Neuronal stem cell (in vitro differentiated cells): ENCODE results near the gene C1QTNF1.
A peak's percentile ranks its signal among the peaks of the same experiment; 100 is the strongest.

Source experiments
- DNase-seq: peaks from one replicate; pipeline ENCODE4 v3.0.0-alpha.2; 2013; ENCODE audit warnings: low spot score
- H2AFZ ChIP-seq: one replicate; pipeline ENCODE4 v1.6.1; 2013; ENCODE audit warnings: mild to moderate bottlenecking, low read length, inconsistent platforms
- H2AK5ac ChIP-seq: 2 replicates; pipeline ENCODE4 v1.6.1; 2013; ENCODE audit warnings: low read depth, mild to moderate bottlenecking, inconsistent platforms, low read length, moderate library complexity, mixed read lengths
- H2BK120ac ChIP-seq: 2 replicates; pipeline ENCODE4 v1.6.1; 2013; ENCODE audit warnings: low read depth, mild to moderate bottlenecking, inconsistent platforms, low read length, moderate library complexity, mixed read lengths
- H2BK12ac ChIP-seq: one replicate; pipeline ENCODE4 v1.6.1; 2013; ENCODE audit warnings: low read length, inconsistent platforms
- H2BK15ac ChIP-seq: 2 replicates; pipeline ENCODE4 v1.6.1; 2013; ENCODE audit warnings: mild to moderate bottlenecking, low read length, inconsistent platforms, mixed read lengths
- H2BK5ac ChIP-seq: one replicate; pipeline ENCODE4 v1.6.1; 2013; ENCODE audit warnings: inconsistent platforms, mild to moderate bottlenecking, low read length, moderate library complexity
- H3K14ac ChIP-seq: one replicate; pipeline ENCODE4 v1.6.1; 2013; ENCODE audit warnings: low read length, inconsistent platforms
- H3K18ac ChIP-seq: 2 replicates; pipeline ENCODE4 v1.6.1; 2013; ENCODE audit warnings: low read length, inconsistent platforms
- H3K23ac ChIP-seq: 2 replicates; pipeline ENCODE4 v1.6.1; 2013; ENCODE audit warnings: low read depth, mild to moderate bottlenecking, mixed read lengths, low read length, inconsistent platforms; ENCODE audit not compliant: poor library complexity
- H3K27ac ChIP-seq: replicated peaks from 3 replicates; pipeline ENCODE4 v1.5.1; 2013; ENCODE audit warnings: low read length, inconsistent platforms
- H3K27me3 ChIP-seq, 3 experiments: 2 replicates each; pipeline ENCODE4 v1.6.1; 2013; ENCODE audit warnings: low read length in 3 of 3, mild to moderate bottlenecking in 2 of 3, inconsistent platforms in 1 of 3, low read depth in 1 of 3, mixed read lengths in 1 of 3, moderate library complexity in 1 of 3; ENCODE audit not compliant: control insufficient read depth in 3 of 3, insufficient read depth in 3 of 3
- H3K36me3 ChIP-seq, 2 donors: replicated peaks in 1 of 2; 2 replicates each; pipeline ENCODE4 v1.6.1; 2013; ENCODE audit warnings: low read length in 2 of 2; ENCODE audit not compliant: control insufficient read depth in 2 of 2, insufficient read depth in 2 of 2
- H3K4ac ChIP-seq: 2 replicates; pipeline ENCODE4 v1.6.1; 2013; ENCODE audit warnings: inconsistent platforms, mild to moderate bottlenecking, low read length, moderate library complexity
- H3K4me1 ChIP-seq, 2 donors: 1 replicate in 1 of 2; 2 replicates in 1 of 2; pipeline ENCODE4 v1.6.1; 2013; ENCODE audit warnings: low read length in 2 of 2, low read depth in 1 of 2; ENCODE audit not compliant: control insufficient read depth in 2 of 2, insufficient read depth in 1 of 2
- H3K4me2 ChIP-seq: one replicate; pipeline ENCODE4 v1.6.1; 2013; ENCODE audit warnings: mild to moderate bottlenecking, low read length, inconsistent platforms; ENCODE audit not compliant: insufficient read depth, poor library complexity, severe bottlenecking
- H3K4me3 ChIP-seq, 2 donors: 2 replicates each; pipeline ENCODE4 v1.5.1; 2013; ENCODE audit warnings: low read length in 2 of 2, mild to moderate bottlenecking in 2 of 2, inconsistent platforms in 1 of 2, moderate library complexity in 1 of 2
- H3K79me1 ChIP-seq: one replicate; pipeline ENCODE4 v1.6.1; 2013; ENCODE audit warnings: low read depth, mild to moderate bottlenecking, inconsistent platforms, low read length, moderate library complexity
- H3K9ac ChIP-seq: one replicate; pipeline ENCODE4 v1.6.1; 2013; ENCODE audit warnings: mild to moderate bottlenecking, low read depth, low read length, inconsistent platforms; ENCODE audit not compliant: poor library complexity
- H3K9me3 ChIP-seq, 2 donors: replicated peaks in 1 of 2; 2 replicates each; pipeline versions ENCODE3 to v1.6.1; 2013; ENCODE audit warnings: low read length in 2 of 2, mild to moderate bottlenecking in 2 of 2, inconsistent platforms in 1 of 2, low read depth in 1 of 2, mixed read lengths in 1 of 2, moderate library complexity in 1 of 2; ENCODE audit not compliant: control insufficient read depth in 2 of 2, insufficient read depth in 1 of 2
- H4K8ac ChIP-seq: one replicate; pipeline ENCODE4 v1.6.1; 2013; ENCODE audit warnings: low read depth, mild to moderate bottlenecking, inconsistent platforms, low read length, moderate library complexity
- H4K91ac ChIP-seq: one replicate; pipeline ENCODE4 v1.6.1; 2013; ENCODE audit warnings: low read length, low read depth, mild to moderate bottlenecking, inconsistent platforms; ENCODE audit not compliant: poor library complexity
- WGBS, 2 donors: extraction: QIAGEN DNeasy Blood & Tissue Kit; methylation state at CpG; one replicate each; pipeline ENCODE4 v1.1.7; 2013; ENCODE audit warnings: missing lambda C conversion rate in 2 of 2, mixed read lengths in 1 of 2; ENCODE audit not compliant: insufficient read length in 2 of 2, insufficient replicate concordance in 1 of 2; ENCODE audit errors: extremely low coverage in 2 of 2; 5-methylcytosine and 5-hydroxymethylcytosine counted together

The C1QTNF1 gene

DNA sequence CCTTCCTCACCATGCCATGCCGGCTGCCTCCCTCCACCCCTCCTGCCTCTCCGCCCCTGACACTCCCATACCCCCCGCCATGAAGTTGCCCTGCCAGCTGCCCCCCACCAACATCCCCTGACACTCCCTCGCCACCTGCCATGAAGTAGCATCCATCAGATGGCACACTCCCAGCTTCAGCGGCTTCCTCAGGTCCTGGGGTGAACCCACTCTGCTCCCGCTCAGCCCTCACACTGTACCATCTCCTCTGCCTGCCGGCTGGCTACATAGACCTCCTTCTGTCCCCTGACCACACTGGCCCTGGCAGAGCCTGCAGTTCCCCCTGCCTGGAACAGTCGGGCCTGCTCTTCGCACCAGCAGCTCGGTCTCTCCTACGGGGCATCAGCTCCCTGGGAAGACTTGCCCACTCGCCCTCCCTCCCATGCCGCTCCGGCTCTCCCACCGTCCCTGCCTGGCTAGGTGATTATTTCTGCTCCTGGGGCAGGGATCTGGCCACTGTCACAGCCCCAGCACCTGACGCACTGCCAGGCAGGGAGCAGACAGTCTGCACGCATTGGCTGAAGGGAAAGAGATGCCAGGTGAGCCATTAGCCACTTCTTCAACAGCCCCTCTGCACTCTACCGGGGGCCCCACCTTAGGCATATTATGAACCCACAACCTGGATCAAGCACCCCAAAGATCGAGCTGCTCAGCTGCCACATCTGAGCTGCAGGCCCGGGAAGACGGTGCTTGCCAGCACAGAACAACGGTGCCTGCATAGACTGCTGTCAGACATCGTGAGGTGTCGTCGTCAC lies 23.4 kb upstream of the C1QTNF1 start:
- peaks cover 29% of the 10 kb centered on the region for H3K79me1 ChIP-seq
- H3K18ac ChIP-seq = peak overlapping the region; percentile 35
- WGBS, 2 donors = no CpG with 5 or more reads among the region's 25 CpGs
- H2AFZ ChIP-seq = no peak overlapping the region
- H3K14ac ChIP-seq = no peak overlapping the region
- peak overlapping the region; percentile 37 for H3K23ac ChIP-seq
- H3K4me3 ChIP-seq = no peak overlapping the region
- no peak overlapping the region for H4K91ac ChIP-seq
- no peaks in the 10 kb centered on the region for H3K27me3 ChIP-seq
- H2BK120ac ChIP-seq = no peak overlapping the region
- no peak overlapping the region for H2BK12ac ChIP-seq
- H2BK5ac ChIP-seq = no peak overlapping the region
- H3K9ac ChIP-seq = peak overlapping the region; percentile 2
- H3K4ac ChIP-seq = no peak overlapping the region
- no peak for DNase-seq
- peaks cover 18 to 50% of the 10 kb centered on the region in 2 donors for H3K36me3 ChIP-seq
- H2AK5ac ChIP-seq = no peak overlapping the region
- H3K4me1 ChIP-seq = peaks cover 3 to 6% of the 10 kb centered on the region in 2 donors
- no peaks in the 10 kb centered on the region for H3K9me3 ChIP-seq
- no peak overlapping the region for H4K8ac ChIP-seq
- no peak overlapping the region for H3K27ac ChIP-seq
- no peak overlapping the region for H3K4me2 ChIP-seq
- H2BK15ac ChIP-seq = no peak overlapping the region

DNA sequence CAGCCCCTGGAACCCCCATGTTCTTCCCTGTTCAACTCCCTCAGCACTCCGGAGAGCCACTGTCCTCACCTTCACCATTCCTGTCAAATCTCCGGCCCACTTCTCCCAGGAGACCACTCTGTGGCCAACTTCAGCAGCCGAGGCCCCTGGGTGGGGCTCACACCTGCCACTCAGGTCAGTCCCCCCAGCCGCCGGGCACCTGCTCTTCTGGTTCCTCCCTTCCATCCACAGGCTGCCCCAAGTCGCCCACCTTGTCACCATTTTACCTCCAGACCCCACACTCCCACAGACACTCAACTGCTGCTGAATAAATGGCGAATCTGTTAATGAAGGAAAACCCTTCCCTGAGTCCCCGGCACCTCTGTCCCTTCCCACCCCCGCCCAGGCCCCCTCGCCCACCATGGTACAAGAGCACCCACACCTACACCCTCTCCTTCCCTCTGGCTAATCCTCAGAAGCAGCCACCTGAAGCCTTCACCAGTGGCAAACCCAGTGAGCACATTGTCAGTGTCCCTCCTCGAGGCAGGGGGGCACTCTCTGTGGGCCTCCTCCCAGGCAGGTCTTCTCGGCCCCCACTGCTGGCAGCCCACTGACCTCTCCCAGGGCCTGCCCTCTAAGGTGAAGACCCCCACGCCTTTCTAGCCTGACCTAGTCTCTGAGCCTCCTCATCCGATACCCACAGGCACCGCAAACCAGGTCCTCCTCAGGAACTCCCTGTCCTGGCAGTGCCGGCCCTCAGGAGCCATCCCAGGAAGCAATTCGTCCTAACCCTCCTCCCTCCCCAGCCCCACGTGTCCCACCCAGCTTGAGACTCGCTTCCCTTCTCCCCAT lies 22.6 kb upstream of the C1QTNF1 start:
- Histone ChIP-seq H3K4ac (no peak overlapping the region), H2AFZ (no peak overlapping the region), H3K4me3 (no peak overlapping the region), H2AK5ac (no peak overlapping the region), H3K9ac (no peak overlapping the region), H3K14ac (no peak overlapping the region), H3K18ac (peak overlapping the region; percentile 45), H4K91ac (no peak overlapping the region), H3K4me2 (no peak overlapping the region), H3K23ac (peak overlapping the region; percentile 37), H3K27me3 (no peaks in the 10 kb centered on the region), H4K8ac (no peak overlapping the region), H3K36me3 (peaks cover 12 to 44% of the 10 kb centered on the region in 2 donors), H2BK120ac (no peak overlapping the region), H3K4me1 (peaks cover 4 to 6% of the 10 kb centered on the region in 2 donors), H3K79me1 (peaks cover 29% of the 10 kb centered on the region), H2BK15ac (no peak overlapping the region), H3K9me3 (no peaks in the 10 kb centered on the region), H2BK12ac (no peak overlapping the region), H2BK5ac (peak overlapping the region; percentile 20), H3K27ac (no peak overlapping the region)
- DNase-seq = no peak
- no CpG with 5 or more reads among the region's 19 CpGs for WGBS, 2 donors

DNA sequence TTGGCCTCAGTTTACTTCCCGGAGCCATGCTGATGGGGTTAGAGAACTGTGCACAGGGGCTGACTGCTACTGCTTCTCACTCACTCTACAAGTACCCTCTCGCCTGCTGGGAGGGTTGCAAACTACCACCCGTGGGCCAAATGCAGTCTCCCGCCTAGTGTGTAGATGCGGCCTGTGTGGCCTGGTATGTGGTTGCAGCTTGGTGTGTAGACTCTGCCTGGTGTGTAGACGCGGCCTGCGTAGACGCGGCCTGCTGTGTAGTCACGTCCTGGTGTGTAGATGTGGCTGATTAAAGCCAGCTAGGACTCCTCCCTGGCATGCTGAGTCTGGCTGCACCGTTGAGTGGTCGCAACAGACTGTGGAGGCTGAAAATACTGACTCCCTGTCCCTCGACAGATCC lies 21.7 kb upstream of the C1QTNF1 start:
- H3K9ac ChIP-seq = no peak overlapping the region
- no peak overlapping the region for H2BK15ac ChIP-seq
- no peak overlapping the region for H3K27ac ChIP-seq
- no peak overlapping the region for H3K14ac ChIP-seq
- H2AFZ ChIP-seq = no peak overlapping the region
- H2BK12ac ChIP-seq = no peak overlapping the region
- no peak overlapping the region for H4K8ac ChIP-seq
- no peak overlapping the region for H4K91ac ChIP-seq
- H3K23ac ChIP-seq = no peak overlapping the region
- H3K9me3 ChIP-seq = no peaks in the 10 kb centered on the region
- WGBS, 2 donors = no CpG with 5 or more reads among the region's 14 CpGs
- peaks cover 29% of the 10 kb centered on the region for H3K79me1 ChIP-seq
- H2BK120ac ChIP-seq = no peak overlapping the region
- peaks cover 4 to 6% of the 10 kb centered on the region in 2 donors for H3K4me1 ChIP-seq
- no peak overlapping the region for H2AK5ac ChIP-seq
- H3K36me3 ChIP-seq = peaks cover 9 to 39% of the 10 kb centered on the region in 2 donors
- no peaks in the 10 kb centered on the region for H3K27me3 ChIP-seq
- no peak overlapping the region for H3K4ac ChIP-seq
- H3K4me2 ChIP-seq = no peak overlapping the region
- H2BK5ac ChIP-seq = no peak overlapping the region
- H3K18ac ChIP-seq = no peak overlapping the region
- no peak for DNase-seq
- no peak overlapping the region for H3K4me3 ChIP-seq
